ENCODE measurements around the gene OTOG. TPM values are rescaled to one million over a fixed set of nuclear protein-coding genes. Genes with fewer than 3 reads are reported as not detected.

The OTOG gene
- total and polyA plus RNA-seq, 2 of the 8 experiments (the other 6 are each of a cell fraction or from before 2014, with no cell fraction given) = 0.41 to 1.5 TPM

DNA sequence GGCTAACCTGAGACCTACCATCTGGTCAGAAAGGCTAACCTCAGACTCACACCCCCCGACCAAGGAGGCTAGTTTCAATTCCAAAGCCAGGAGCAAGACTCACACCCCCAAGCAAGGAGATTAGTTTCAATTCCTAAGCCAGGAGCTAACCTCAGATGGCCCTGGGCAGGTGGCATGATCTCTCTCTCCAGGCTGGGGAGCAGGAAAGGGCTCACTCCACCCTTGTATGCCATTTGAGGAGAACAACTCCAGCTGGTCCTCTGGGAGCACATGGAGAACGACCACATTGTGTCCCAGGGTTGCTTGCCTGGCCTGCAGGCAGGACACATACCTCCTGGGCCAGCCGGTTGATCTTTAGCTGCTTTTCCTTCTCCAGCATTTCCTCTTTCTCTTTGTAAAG is 35.5 kb upstream of the OTOG start (continued):
- TF ChIP-seq POLR2AphosphoS5 (IDR thresholded peaks at IDR 0.05; ENCODE audit: low read depth, low read length) (no peak), BCL11A (IDR thresholded peaks at IDR 0.05; ENCODE audit: low read depth in 2 of 2, low read length in 2 of 2) (no peak), TAF1 (IDR thresholded peaks at IDR 0.05; ENCODE audit: low read depth, low read length) (no peak), SAP30 (IDR thresholded peaks at IDR 0.05; ENCODE audit: insufficient read depth, insufficient replicate concordance, low read length) (no peak), KDM1A (IDR thresholded peaks at IDR 0.05; ENCODE audit: borderline replicate concordance, low read length) (no peak)
